Measurements from ENCODE around the gene ENPP5. TPM values are rescaled to one million over a fixed set of nuclear protein-coding genes. Genes with fewer than 3 reads are reported as not detected.
"Not testable (repeated sequence)": the region's sequence is repeated elsewhere in the genome, so short reads cannot be mapped to it uniquely, and the experiment has no call there.

Gene ENPP5
- total RNA-seq, 1 donor from 2014 or later = 4.2 TPM

DNA sequence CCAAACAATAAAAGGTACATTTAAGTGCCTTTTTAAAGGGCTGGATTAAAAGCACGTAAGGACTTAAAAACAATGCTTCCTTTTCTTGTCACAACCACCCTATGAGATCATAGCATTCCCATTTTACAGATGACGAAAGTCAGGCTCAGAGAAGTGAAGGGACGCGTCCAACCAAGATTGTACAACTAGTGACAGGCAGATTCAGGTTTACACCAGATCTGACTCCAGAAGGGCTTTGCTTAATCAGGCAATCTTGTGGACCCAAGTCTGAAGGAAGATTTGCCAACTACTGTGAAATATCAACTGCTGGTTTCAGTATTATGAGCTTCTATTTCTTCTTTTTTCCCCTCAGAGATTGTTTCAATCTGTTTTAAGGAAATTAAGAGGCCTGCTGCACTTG lies 40.1 kb downstream of the ENPP5 start:
- peak overlapping the region; percentile 95 for H3K4me3 Mint-ChIP-seq
- no peak overlapping the region for H3K27ac Mint-ChIP-seq
- no peak for DNase-seq (ENCODE audit: extremely low spot score, unreplicated experiment)
- peaks cover 7% of the 10 kb centered on the region for H3K4me1 Mint-ChIP-seq (ENCODE audit: unreplicated experiment)
- no peak for TF ChIP-seq CTCF (conservative IDR thresholded peaks at IDR 0.05)
- peaks cover 44% of the 10 kb centered on the region for H3K27me3 Mint-ChIP-seq
- H3K9me3 Mint-ChIP-seq = no peaks in the 10 kb centered on the region
- H3K36me3 Mint-ChIP-seq = no peaks in the 10 kb centered on the region

GRCh38 chr6:46129629-46130511 lies 40.9 kb downstream of the ENPP5 start, which contains the start of gene ENPP4:
Gene ENPP4 (plus strand): TSS chr6:46129989. CDS start chr6:46139584, 9,595 bp downstream.
- Mint-ChIP-seq H3K36me3 (no peaks in the 10 kb centered on the region), H3K27me3 (peaks cover 44% of the 10 kb centered on the region), H3K4me3 (peak within 1 kb of the TSS; percentile 95), H3K4me1 (ENCODE audit: unreplicated experiment) (peaks cover 7% of the 10 kb centered on the region), H3K9me3 (no peaks in the 10 kb centered on the region), H3K27ac (peak within 1 kb of the TSS; percentile 65)
- TF ChIP-seq CTCF (conservative IDR thresholded peaks at IDR 0.05) = peak; percentile 13
- DNase-seq (ENCODE audit: extremely low spot score, unreplicated experiment) = peak; percentile 85

DNA sequence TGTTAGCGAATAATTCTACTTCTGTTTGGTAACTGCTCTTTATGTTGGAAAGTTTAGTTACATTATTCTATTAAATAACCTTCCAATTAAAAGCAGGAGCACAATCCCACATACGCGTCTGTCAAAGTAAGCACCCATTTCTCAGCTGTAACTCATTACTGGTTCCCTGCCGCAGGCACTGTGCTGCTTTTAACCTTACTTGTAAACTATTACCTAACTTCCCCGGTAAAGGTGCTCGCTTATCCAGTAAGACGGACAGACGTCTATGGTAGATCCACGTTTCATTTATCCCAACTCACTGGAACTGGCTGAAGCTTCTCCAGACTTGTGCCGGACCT lies 41.5 kb downstream of the ENPP5 start:
- Mint-ChIP-seq H3K9me3 (no peaks in the 10 kb centered on the region), H3K4me3 (peak overlapping the region; percentile 95), H3K27ac (peak overlapping the region; percentile 65), H3K27me3 (peaks cover 44% of the 10 kb centered on the region), H3K4me1 (ENCODE audit: unreplicated experiment) (peaks cover 7% of the 10 kb centered on the region), H3K36me3 (no peaks in the 10 kb centered on the region)
- TF ChIP-seq CTCF (conservative IDR thresholded peaks at IDR 0.05) = no peak
- no peak for DNase-seq (ENCODE audit: extremely low spot score, unreplicated experiment)

DNA sequence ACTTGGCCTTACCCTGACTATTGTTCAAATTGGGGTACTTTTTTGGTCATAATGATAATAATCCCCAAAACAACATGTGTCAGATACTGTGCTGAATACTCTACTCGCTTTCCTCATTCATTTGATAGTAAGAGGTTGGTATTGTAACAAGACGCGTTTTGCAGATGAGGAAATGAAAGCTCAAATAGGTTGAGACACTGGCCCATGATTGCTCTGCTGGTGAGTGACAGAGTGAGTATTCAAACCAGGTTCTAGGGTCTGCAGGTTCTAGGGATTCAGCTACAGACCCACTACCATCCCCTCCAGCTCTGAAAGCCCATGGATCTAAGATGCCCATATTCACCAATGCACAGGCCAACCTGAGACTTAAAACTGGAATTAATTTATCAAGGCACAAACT lies 42.3 kb downstream of the ENPP5 start:
- peak overlapping the region; percentile 95 for H3K4me3 Mint-ChIP-seq

GRCh38 chr6:46119679-46120078 lies 51.1 kb downstream of the ENPP5 start:
- not testable (repeated sequence) for H3K4me1 Mint-ChIP-seq (ENCODE audit: unreplicated experiment); H3K9me3 Mint-ChIP-seq; DNase-seq (ENCODE audit: extremely low spot score, unreplicated experiment)

More for the DNA sequence above, 42.3 kb downstream of the ENPP5 start:
- H3K27me3 Mint-ChIP-seq = peaks cover 41% of the 10 kb centered on the region
- H3K27ac Mint-ChIP-seq = no peak overlapping the region
- no peak for TF ChIP-seq CTCF (conservative IDR thresholded peaks at IDR 0.05)
- no peaks in the 10 kb centered on the region for H3K36me3 Mint-ChIP-seq
- H3K9me3 Mint-ChIP-seq = no peaks in the 10 kb centered on the region
- peaks cover 7% of the 10 kb centered on the region for H3K4me1 Mint-ChIP-seq (ENCODE audit: unreplicated experiment)
- DNase-seq (ENCODE audit: extremely low spot score, unreplicated experiment) = no peak

GRCh38 chr6:46118836-46119235 lies 51.9 kb downstream of the ENPP5 start:
- Mint-ChIP-seq H3K27me3 (no peaks in the 10 kb centered on the region), H3K4me1 (ENCODE audit: unreplicated experiment) (no peaks in the 10 kb centered on the region), H3K36me3 (no peaks in the 10 kb centered on the region), H3K9me3 (peaks cover 4% of the 10 kb centered on the region), H3K27ac (no peak overlapping the region), H3K4me3 (no peak overlapping the region)
- TF ChIP-seq CTCF (conservative IDR thresholded peaks at IDR 0.05) = no peak
- DNase-seq (ENCODE audit: extremely low spot score, unreplicated experiment) = no peak

More at GRCh38 chr6:46119679-46120078, 51.1 kb downstream of the ENPP5 start:
- not testable (repeated sequence) for H3K27me3 Mint-ChIP-seq, H3K27ac Mint-ChIP-seq, H3K36me3 Mint-ChIP-seq, H3K4me3 Mint-ChIP-seq
